Activated T-cell treated with anti-CD3 and anti-CD28 coated beads, Interleukin-2, amount 50 U/mL, for 72 hours (primary cell): Measurements from ENCODE around the gene CNTFR. TPM values are rescaled to one million over a fixed set of nuclear protein-coding genes. Genes with fewer than 3 reads are reported as not detected.

Experiments
- ATAC-seq, 2 donors: fragments of 150-1000 bp; cut with Tn5 transposase; replicated peaks in 1 of 2; 2 replicates each; pipeline ENCODE4 v1.10.0; 2021; ENCODE audit warnings: moderate library complexity in 2 of 2, mild to moderate bottlenecking in 1 of 2
- DNase-seq, 2 donors: peaks; one replicate each; pipeline ENCODE4 v3.0.0; 2021 to 2022; ENCODE audit warnings: mixed read lengths in 1 of 2
- H3K27ac Mint-ChIP-seq: one replicate; pipeline ENCODE4 v1.8.0; 2022; ENCODE audit warnings: mild to moderate bottlenecking, moderate library complexity, mixed read lengths
- H3K27me3 Mint-ChIP-seq: one replicate; pipeline ENCODE4 v1.8.0; 2022; ENCODE audit warnings: low read depth, mixed read lengths
- H3K36me3 Mint-ChIP-seq, 2 donors: one replicate each; pipeline ENCODE4 v1.8.0; 2022; ENCODE audit warnings: mixed read lengths in 2 of 2, mild to moderate bottlenecking in 1 of 2; ENCODE audit not compliant: insufficient read depth in 2 of 2
- H3K4me1 Mint-ChIP-seq: one replicate; pipeline ENCODE4 v1.8.0; 2022; ENCODE audit warnings: low read depth, mixed read lengths
- H3K4me3 Mint-ChIP-seq, 2 donors: one replicate each; pipeline ENCODE4 v1.8.0; 2022; ENCODE audit warnings: mild to moderate bottlenecking in 2 of 2, mixed read lengths in 2 of 2, moderate library complexity in 2 of 2
- H3K9me3 Mint-ChIP-seq, 2 donors: one replicate each; pipeline ENCODE4 v1.8.0; 2022; ENCODE audit warnings: mixed read lengths in 2 of 2
- total RNA-seq, 2 donors: library from RNA; stranded (reverse); gene quantifications; one replicate each; pipeline ENCODE4 v1.2.3, GENCODE V29; 2022

CNTFR gene
- total RNA-seq, 2 donors from 2014 or later, result not detected

DNA sequence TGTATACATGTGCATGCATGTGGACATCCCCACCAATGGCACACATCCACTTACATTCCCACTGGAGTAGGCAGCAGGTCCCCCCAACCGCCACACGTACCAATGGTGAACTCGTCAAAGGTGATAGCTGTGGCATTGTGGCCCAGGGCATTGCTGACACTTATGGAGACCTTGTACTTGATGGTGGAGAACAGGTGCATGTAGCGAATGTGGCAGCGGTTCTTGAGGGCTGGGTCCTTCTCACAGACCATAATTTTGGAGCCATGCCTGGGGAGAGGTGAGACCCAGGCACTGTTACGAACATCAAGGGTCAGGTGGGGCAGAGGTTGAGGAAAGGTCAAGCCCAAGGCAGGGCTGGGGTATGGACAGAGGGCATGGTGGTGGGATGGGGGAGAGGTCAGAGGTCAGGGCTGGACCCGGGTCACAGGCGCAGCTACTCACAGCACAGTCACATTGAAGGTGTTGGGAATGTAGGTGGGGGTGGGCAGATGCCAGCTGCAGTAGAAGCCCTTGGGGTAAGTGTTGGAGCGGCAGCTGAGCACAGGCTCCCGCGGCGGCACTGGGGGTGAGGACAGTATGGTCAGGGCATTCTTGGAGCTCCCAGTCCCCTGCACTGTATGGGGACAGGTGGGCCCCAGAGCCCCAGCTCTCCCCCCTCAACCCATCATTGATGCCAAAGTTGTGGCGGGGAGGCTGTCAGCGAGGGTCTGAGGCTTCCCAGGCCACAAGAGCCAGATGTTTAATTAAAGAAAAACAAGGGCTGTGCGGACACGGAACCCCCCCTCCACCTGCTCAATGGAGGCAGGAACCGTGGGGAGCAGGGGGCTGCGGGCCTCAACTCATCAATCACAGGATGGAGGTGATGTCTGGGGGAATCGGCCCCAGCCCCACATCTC, 31.9 kb downstream of the CNTFR start:
- Mint-ChIP-seq H3K4me1 (no peaks in the 10 kb centered on the region), H3K36me3 (no peaks in the 10 kb centered on the region), H3K9me3 (no peaks in the 10 kb centered on the region), H3K27ac (no peak overlapping the region), H3K27me3 (peaks cover 13% of the 10 kb centered on the region), H3K4me3 (no peak overlapping the region)
- ATAC-seq, result no peak
- DNase-seq, result no peak

DNA sequence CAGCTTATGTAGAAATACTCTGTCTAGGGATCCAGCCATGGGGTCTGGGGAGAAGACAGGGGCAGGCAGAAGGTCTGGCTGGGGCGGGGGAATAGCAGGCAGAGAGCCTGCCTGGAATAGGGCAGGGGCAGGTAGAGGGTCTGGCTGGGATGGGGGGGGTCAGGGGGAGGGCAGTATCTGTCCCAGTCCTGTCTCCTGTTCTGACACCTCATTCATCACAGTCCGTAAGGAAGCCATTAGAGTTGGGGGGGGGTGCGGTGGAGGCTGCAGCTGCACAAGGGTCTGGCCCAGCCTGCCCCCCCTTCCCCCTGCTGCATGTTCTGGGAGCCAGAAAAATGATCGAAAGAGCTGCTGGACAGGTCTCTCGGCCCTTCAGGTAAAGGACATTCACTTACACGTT, 32.6 kb downstream of the CNTFR start:
- no peaks in the 10 kb centered on the region for H3K9me3 Mint-ChIP-seq
- DNase-seq (no peak), ATAC-seq (no peak)
- H3K27me3 Mint-ChIP-seq, result peaks cover 13% of the 10 kb centered on the region
- no peaks in the 10 kb centered on the region for H3K4me1 Mint-ChIP-seq
- H3K4me3 Mint-ChIP-seq, result no peak overlapping the region
- H3K36me3 Mint-ChIP-seq, result no peaks in the 10 kb centered on the region
- H3K27ac Mint-ChIP-seq, result no peak overlapping the region

- no peaks in the 10 kb centered on the region for H3K4me1 Mint-ChIP-seq
- no peak overlapping the region for H3K27ac Mint-ChIP-seq
- no peaks in the 10 kb centered on the region for H3K9me3 Mint-ChIP-seq
- no peaks in the 10 kb centered on the region for H3K36me3 Mint-ChIP-seq
- ATAC-seq (no peak), DNase-seq (no peak)
- H3K27me3 Mint-ChIP-seq, result peaks cover 13% of the 10 kb centered on the region
- no peak overlapping the region for H3K4me3 Mint-ChIP-seq
Measured at GRCh38 chr9:34555936-34556525, 33.5 kb downstream of the CNTFR start.

DNA sequence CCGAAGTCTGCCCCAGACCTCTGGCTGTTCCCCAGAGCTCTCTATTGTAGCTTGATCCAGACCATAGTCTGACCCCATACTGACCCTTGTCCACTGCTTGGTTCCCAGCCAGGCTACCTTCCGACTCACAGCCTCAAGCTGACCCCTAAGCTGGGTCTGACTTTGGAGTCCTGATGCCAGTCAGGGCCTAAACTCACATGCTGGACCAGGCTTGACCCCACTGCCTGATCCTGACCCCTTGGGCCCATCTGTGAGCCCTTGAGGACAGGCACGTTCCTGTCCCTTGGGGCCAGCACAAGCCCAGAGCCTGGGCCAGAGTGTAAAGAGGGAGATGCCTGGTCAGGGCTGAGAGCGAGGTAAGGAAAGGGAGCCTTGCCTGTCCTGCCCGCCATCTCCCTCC, 34.0 kb downstream of the CNTFR start:
- Mint-ChIP-seq H3K36me3 (no peaks in the 10 kb centered on the region), H3K9me3 (no peaks in the 10 kb centered on the region), H3K27me3 (peaks cover 13% of the 10 kb centered on the region), H3K4me1 (no peaks in the 10 kb centered on the region), H3K27ac (no peak overlapping the region), H3K4me3 (no peak overlapping the region)
- no peak for DNase-seq
- ATAC-seq, result no peak

GRCh38 chr9:34555002-34555348, 34.5 kb downstream of the CNTFR start:
- H3K36me3 Mint-ChIP-seq, result no peaks in the 10 kb centered on the region
- H3K4me3 Mint-ChIP-seq, result no peak overlapping the region
- H3K4me1 Mint-ChIP-seq, result no peaks in the 10 kb centered on the region
- no peaks in the 10 kb centered on the region for H3K9me3 Mint-ChIP-seq
- no peak overlapping the region for H3K27ac Mint-ChIP-seq
- DNase-seq, result no peak
- no peak for ATAC-seq
- peaks cover 9% of the 10 kb centered on the region for H3K27me3 Mint-ChIP-seq

DNA sequence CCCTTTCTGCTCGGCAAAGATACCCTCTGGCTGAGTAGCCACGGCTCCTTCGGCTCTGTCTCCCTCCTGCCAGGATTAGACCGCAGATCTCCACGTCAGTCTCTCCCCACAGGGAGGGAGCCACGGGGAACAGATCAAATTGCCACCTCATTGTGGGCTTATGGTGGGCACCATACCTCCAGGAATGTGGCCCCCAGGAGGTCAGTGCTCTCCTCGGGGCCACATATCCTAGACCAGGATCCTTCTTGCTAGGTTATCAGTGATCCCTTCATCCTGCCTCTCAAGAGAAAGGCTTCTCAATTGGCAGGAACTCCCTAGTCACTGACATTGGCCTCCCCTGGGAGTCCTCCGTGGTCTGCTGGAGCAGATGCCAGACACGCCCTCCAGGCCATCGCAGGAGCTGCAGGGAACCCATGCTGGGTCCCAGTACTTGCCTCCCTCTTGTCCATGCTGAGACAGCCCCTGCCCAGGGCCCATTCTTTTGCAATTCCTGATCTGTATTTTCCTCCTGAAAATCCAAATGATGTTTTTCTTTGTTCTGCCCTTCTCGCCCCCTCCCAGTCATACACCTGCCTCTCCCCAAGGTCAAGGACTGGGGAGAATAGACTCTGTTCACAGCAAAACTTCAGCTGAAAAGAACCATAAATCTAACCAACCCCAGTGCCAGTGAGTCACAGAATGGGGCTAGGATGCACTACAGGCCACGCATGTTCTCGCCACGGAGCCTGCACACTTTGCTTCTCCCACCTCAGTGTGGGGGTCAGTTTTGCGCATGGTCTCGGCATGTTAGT, 35.1 kb downstream of the CNTFR start:
- H3K27ac Mint-ChIP-seq, result no peak overlapping the region
- H3K4me1 Mint-ChIP-seq, result no peaks in the 10 kb centered on the region
- DNase-seq (no peak), ATAC-seq (no peak)
- no peaks in the 10 kb centered on the region for H3K9me3 Mint-ChIP-seq
- H3K36me3 Mint-ChIP-seq, result no peaks in the 10 kb centered on the region
- peaks cover 6% of the 10 kb centered on the region for H3K27me3 Mint-ChIP-seq
- H3K4me3 Mint-ChIP-seq, result no peak overlapping the region

GRCh38 chr9:34553511-34554021, 36.0 kb downstream of the CNTFR start:
- ATAC-seq (no peak), DNase-seq (no peak)
- Mint-ChIP-seq H3K9me3 (no peaks in the 10 kb centered on the region), H3K27ac (no peak overlapping the region), H3K4me1 (no peaks in the 10 kb centered on the region), H3K36me3 (no peaks in the 10 kb centered on the region), H3K4me3 (no peak overlapping the region), H3K27me3 (peaks cover 7% of the 10 kb centered on the region)

- Mint-ChIP-seq H3K27me3 (peaks cover 12% of the 10 kb centered on the region), H3K4me3 (no peak overlapping the region), H3K36me3 (no peaks in the 10 kb centered on the region), H3K4me1 (no peaks in the 10 kb centered on the region), H3K9me3 (no peaks in the 10 kb centered on the region), H3K27ac (no peak overlapping the region)
- ATAC-seq (no peak), DNase-seq (no peak)
Measured at GRCh38 chr9:34552986-34553385, 36.5 kb downstream of the CNTFR start.

GRCh38 chr9:34552606-34552981, 36.9 kb downstream of the CNTFR start:
- no peaks in the 10 kb centered on the region for H3K4me1 Mint-ChIP-seq
- no peak for DNase-seq
- no peaks in the 10 kb centered on the region for H3K9me3 Mint-ChIP-seq
- H3K36me3 Mint-ChIP-seq, result no peaks in the 10 kb centered on the region
- no peak overlapping the region for H3K4me3 Mint-ChIP-seq
- H3K27me3 Mint-ChIP-seq, result peaks cover 14% of the 10 kb centered on the region
- no peak overlapping the region for H3K27ac Mint-ChIP-seq
- no peak for ATAC-seq

DNA sequence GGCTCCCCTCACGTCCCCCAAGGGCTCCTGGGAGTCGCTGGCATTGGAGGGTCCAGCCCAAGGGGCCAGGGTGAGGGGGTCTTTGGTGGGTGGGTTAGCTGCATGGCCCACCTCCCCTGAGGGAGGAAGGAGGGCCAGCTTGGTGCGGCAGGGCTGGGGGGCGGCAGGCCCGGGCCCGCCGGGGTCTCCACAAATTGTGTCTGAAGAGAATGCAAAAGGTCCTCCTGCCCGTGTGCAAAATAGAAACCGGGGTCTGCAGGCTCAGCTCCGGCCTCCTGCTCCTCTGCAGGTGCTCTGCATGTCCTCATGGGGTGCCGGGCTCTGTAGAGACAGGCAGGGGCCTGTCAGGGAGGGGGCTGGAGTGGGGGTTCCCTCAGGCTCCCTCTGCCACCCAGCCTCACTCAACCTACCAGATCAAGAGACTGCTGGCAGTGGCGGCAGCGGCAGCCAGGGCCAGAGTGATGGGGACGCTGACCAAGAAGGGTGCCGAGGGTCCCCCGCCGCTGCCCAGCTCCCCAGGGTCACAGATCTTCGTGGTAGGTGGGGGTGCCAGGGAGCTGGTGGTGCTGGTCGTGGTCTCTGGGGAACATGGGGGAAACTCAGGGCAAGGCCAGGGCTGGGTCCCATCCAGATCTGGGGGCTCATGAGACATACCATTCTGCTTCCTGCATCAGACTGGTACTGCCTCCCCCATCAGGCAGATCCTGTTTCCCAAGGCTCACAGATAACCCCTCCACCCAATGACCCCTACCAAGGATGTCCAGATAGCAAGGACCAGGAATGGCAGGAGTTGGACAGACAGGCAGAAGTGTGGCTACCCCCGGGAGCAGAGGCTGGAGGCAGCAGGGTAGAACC, 37.5 kb downstream of the CNTFR start:
- no peaks in the 10 kb centered on the region for H3K9me3 Mint-ChIP-seq
- peaks cover 16% of the 10 kb centered on the region for H3K27me3 Mint-ChIP-seq
- H3K4me1 Mint-ChIP-seq, result no peaks in the 10 kb centered on the region
- H3K36me3 Mint-ChIP-seq, result no peaks in the 10 kb centered on the region
- no peak for ATAC-seq
- H3K27ac Mint-ChIP-seq, result no peak overlapping the region
- H3K4me3 Mint-ChIP-seq, result no peak overlapping the region
- DNase-seq, result no peak

GRCh38 chr9:34550681-34551270, 38.7 kb downstream of the CNTFR start:
- H3K27me3 Mint-ChIP-seq, result peaks cover 25% of the 10 kb centered on the region
- H3K4me1 Mint-ChIP-seq, result no peaks in the 10 kb centered on the region
- DNase-seq (no peak), ATAC-seq (no peak)
- H3K36me3 Mint-ChIP-seq, result no peaks in the 10 kb centered on the region
- H3K9me3 Mint-ChIP-seq, result no peaks in the 10 kb centered on the region
- no peak overlapping the region for H3K4me3 Mint-ChIP-seq
- no peak overlapping the region for H3K27ac Mint-ChIP-seq

GRCh38 chr9:34550016-34550680, 39.4 kb downstream of the CNTFR start:
- Mint-ChIP-seq H3K27me3 (peaks cover 30% of the 10 kb centered on the region), H3K4me1 (no peaks in the 10 kb centered on the region), H3K36me3 (no peaks in the 10 kb centered on the region), H3K4me3 (no peak overlapping the region), H3K27ac (no peak overlapping the region), H3K9me3 (no peaks in the 10 kb centered on the region)
- no peak for ATAC-seq
- no peak for DNase-seq
